DOHH2 (cell line): Measurements from ENCODE around the gene WWOX.

ENCODE experiments used
- H3F3A ChIP-seq: fragments of 200-600 bp; sonication (generic), shearing (Covaris generic); 2 replicates; pipeline ENCODE4 v1.6.0; 2016; ENCODE audit warnings: antibody characterized with exemption, mild to moderate bottlenecking; ENCODE audit not compliant: control insufficient read depth, insufficient read depth
- H3K27ac ChIP-seq: fragments of 200-600 bp; sonication (generic); 2 replicates; pipeline ENCODE4 v1.5.1; 2014; ENCODE audit warnings: low read depth, mild to moderate bottlenecking, low read length, moderate library complexity
- H3K27me3 ChIP-seq: fragments of 200-600 bp; sonication (generic); 2 replicates; pipeline ENCODE4 v1.6.1; 2014; ENCODE audit warnings: mild to moderate bottlenecking, low read length, mixed read lengths; ENCODE audit not compliant: control insufficient read depth
- H3K36me3 ChIP-seq: fragments of 200-600 bp; sonication (generic); 2 replicates; pipeline ENCODE4 v1.6.1; 2014; ENCODE audit warnings: mild to moderate bottlenecking, low read length, moderate library complexity, mixed read lengths; ENCODE audit not compliant: control insufficient read depth
- H3K4me1 ChIP-seq: fragments of 200-600 bp; sonication (generic); 2 replicates; pipeline ENCODE4 v1.6.1; 2014; ENCODE audit warnings: mild to moderate bottlenecking, low read length, mixed read lengths; ENCODE audit not compliant: control insufficient read depth
- H3K4me2 ChIP-seq: fragments of 200-600 bp; sonication (generic); 2 replicates; pipeline ENCODE4 v1.6.0; 2014; ENCODE audit warnings: mild to moderate bottlenecking, low read length, moderate library complexity
- H3K4me3 ChIP-seq: fragments of 200-600 bp; sonication (generic); 2 replicates; pipeline ENCODE4 v1.5.1; 2014; ENCODE audit warnings: mild to moderate bottlenecking, low read length, mixed read lengths
- H3K79me2 ChIP-seq: fragments of 200-600 bp; sonication (generic); 2 replicates; pipeline ENCODE4 v1.6.1; 2014; ENCODE audit warnings: mild to moderate bottlenecking, low read length, mixed read lengths; ENCODE audit not compliant: control insufficient read depth
- H3K9me2 ChIP-seq: fragments of 200-600 bp; sonication (generic); replicated peaks from 2 replicates; pipeline ENCODE4 v1.6.1; 2014; ENCODE audit warnings: mild to moderate bottlenecking, low read length, mixed read lengths; ENCODE audit not compliant: control insufficient read depth
- H3K9me3 ChIP-seq: fragments of 200-600 bp; sonication (generic); 2 replicates; pipeline ENCODE4 v1.6.1; 2014; ENCODE audit warnings: antibody characterized with exemption, low read length, mixed read lengths; ENCODE audit not compliant: control insufficient read depth, insufficient read depth
- H4K20me1 ChIP-seq: fragments of 200-600 bp; sonication (generic); 2 replicates; pipeline ENCODE4 v1.6.0; 2014; ENCODE audit warnings: low read depth, mild to moderate bottlenecking, antibody characterized with exemption, low read length, moderate library complexity; ENCODE audit not compliant: control insufficient read depth, insufficient read depth
- CTCF ChIP-seq: fragments of 200-600 bp; sonication (generic); IDR thresholded peaks from one replicate; pipeline ENCODE4 v1.5.1; 2014; ENCODE audit warnings: antibody characterized with exemption, mild to moderate bottlenecking, low read depth, low read length; ENCODE audit not compliant: poor library complexity, severe bottlenecking
- EZH2phosphoT487 ChIP-seq: fragments of 200-600 bp; sonication (generic); IDR thresholded peaks from 2 replicates; pipeline ENCODE4 v1.6.1; 2017; ENCODE audit warnings: borderline replicate concordance, mild to moderate bottlenecking, antibody characterized with exemption, low read length, moderate library complexity, mixed read lengths

WWOX gene

GRCh38 chr16:78754713-78755112 is 655.3 kb downstream of the WWOX start:
- no peaks in the 10 kb centered on the region for H3K27me3 ChIP-seq
- TF ChIP-seq CTCF (no peak), EZH2phosphoT487 (no peak)
- no peak overlapping the region for H3K4me2 ChIP-seq

GRCh38 chr16:78755751-78756661 is 656.6 kb downstream of the WWOX start:
- Histone ChIP-seq H3K4me2 (no peak overlapping the region), H3F3A (no peaks in the 10 kb centered on the region)

More at GRCh38 chr16:78754713-78755112, 655.3 kb downstream of the WWOX start:
- Histone ChIP-seq H3K4me1 (peaks cover 10% of the 10 kb centered on the region), H3F3A (no peaks in the 10 kb centered on the region), H3K9me2 (no peaks in the 10 kb centered on the region), H4K20me1 (no peaks in the 10 kb centered on the region), H3K79me2 (no peaks in the 10 kb centered on the region), H3K27ac (no peak overlapping the region), H3K36me3 (no peaks in the 10 kb centered on the region), H3K4me3 (no peak overlapping the region), H3K9me3 (no peaks in the 10 kb centered on the region)

GRCh38 chr16:78759596-78759995 is 660.1 kb downstream of the WWOX start:
- Histone ChIP-seq H3K9me2 (no peaks in the 10 kb centered on the region), H3K27ac (no peak overlapping the region), H4K20me1 (no peaks in the 10 kb centered on the region), H3K79me2 (no peaks in the 10 kb centered on the region), H3F3A (no peaks in the 10 kb centered on the region), H3K9me3 (no peaks in the 10 kb centered on the region), H3K4me1 (no peaks in the 10 kb centered on the region), H3K4me2 (no peak overlapping the region), H3K4me3 (no peak overlapping the region), H3K27me3 (no peaks in the 10 kb centered on the region), H3K36me3 (no peaks in the 10 kb centered on the region)
- no peak for TF ChIP-seq CTCF

More at GRCh38 chr16:78755751-78756661, 656.6 kb downstream of the WWOX start:
- Histone ChIP-seq H3K79me2 (no peaks in the 10 kb centered on the region), H3K36me3 (no peaks in the 10 kb centered on the region), H3K27me3 (no peaks in the 10 kb centered on the region), H3K4me1 (no peaks in the 10 kb centered on the region), H3K9me2 (no peaks in the 10 kb centered on the region), H3K9me3 (no peaks in the 10 kb centered on the region), H4K20me1 (no peaks in the 10 kb centered on the region), H3K27ac (no peak overlapping the region), H3K4me3 (no peak overlapping the region)
- TF ChIP-seq EZH2phosphoT487 (no peak), CTCF (no peak)
